Esophagus squamous epithelium (tissue), 4 donors: Measurements from ENCODE around the gene ITGA5.

Experiments
- CTCF ChIP-seq, 6 experiments: fragments of 450-650 bp in 4 of 6; fragments of 200-600 bp in 2 of 6; sonication (generic) in 2 of 6; IDR thresholded peaks; one replicate each; pipeline ENCODE4 v1.5.1; 2016 to 2019; ENCODE audit warnings: antibody characterized with exemption in 6 of 6, mild to moderate bottlenecking in 4 of 6, moderate library complexity in 4 of 6
- POLR2A ChIP-seq, 4 donors: fragments of 450-650 bp; IDR thresholded peaks; one replicate each; pipeline ENCODE4 v1.6.1; 2017; ENCODE audit warnings: antibody characterized with exemption in 4 of 4, mild to moderate bottlenecking in 4 of 4, moderate library complexity in 3 of 4

GRCh38 chr12:54352022-54352531 is 67.0 kb downstream of the ITGA5 start:
- TF ChIP-seq CTCF (IDR thresholded peaks at IDR 0.05) (no peak), POLR2A (IDR thresholded peaks at IDR 0.05) (no peak)
